Testis (tissue), 2 donors: ENCODE results near the gene SHC4.

Experiments used
- CTCF ChIP-seq, 3 experiments: fragments of 450-650 bp in 2 of 3; fragments of 200-600 bp in 1 of 3; sonication (generic) in 1 of 3; IDR thresholded peaks; one replicate each; pipeline ENCODE4 v1.5.1; 2016 to 2019; ENCODE audit warnings: antibody characterized with exemption in 3 of 3, mild to moderate bottlenecking in 2 of 3, moderate library complexity in 1 of 3
- POLR2A ChIP-seq: fragments of 450-650 bp; IDR thresholded peaks from one replicate; pipeline ENCODE4 v1.6.1; 2017; ENCODE audit warnings: antibody characterized with exemption, mild to moderate bottlenecking, moderate library complexity

GRCh38 chr15:48962662-48963523, 826 bp downstream of the SHC4 start:
- TF ChIP-seq CTCF (IDR thresholded peaks at IDR 0.05) (no peak), POLR2A (no peak)
